COR-L47 (cell line): Measurements from ENCODE around the gene REG3A.

Source experiments
- DNase-seq: peaks from one replicate; lab custom pipeline; 2025; lab: John Stamatoyannopoulos, UW

The REG3A gene

GRCh38 chr2:79159653-79160052 is at the start of gene REG3A:
Gene REG3A, minus strand, starts transcription at chr2:79159753. Its CDS starts 348 bp downstream, at chr2:79159405.
- no peak for DNase-seq

- no peak for DNase-seq
Observed at GRCh38 chr2:79200762-79201161, 41.2 kb upstream of the REG3A start.

GRCh38 chr2:79191816-79192215 is 32.3 kb upstream of the REG3A start:
- DNase-seq: no peak

GRCh38 chr2:79191081-79191480 is 31.5 kb upstream of the REG3A start:
- no peak for DNase-seq

- no peak for DNase-seq
Observed at GRCh38 chr2:79189465-79189864, 29.9 kb upstream of the REG3A start.

- no peak for DNase-seq
Observed at GRCh38 chr2:79181617-79182016, 22.1 kb upstream of the REG3A start.

GRCh38 chr2:79180092-79180491 is 20.5 kb upstream of the REG3A start:
- DNase-seq: no peak

GRCh38 chr2:79179036-79179435 is 19.5 kb upstream of the REG3A start:
- no peak for DNase-seq

- no peak for DNase-seq
Observed at GRCh38 chr2:79178076-79178674, 18.6 kb upstream of the REG3A start.

GRCh38 chr2:79171348-79171958 is 11.9 kb upstream of the REG3A start:
- no peak for DNase-seq

- no peak for DNase-seq
Observed at GRCh38 chr2:79162801-79163200, 3.2 kb upstream of the REG3A start.

- DNase-seq: no peak
Observed at GRCh38 chr2:79162132-79162531, 2.6 kb upstream of the REG3A start.

GRCh38 chr2:79159030-79159429 is 523 bp downstream of the REG3A start:
- no peak for DNase-seq

- no peak for DNase-seq
Observed at GRCh38 chr2:79155826-79156476, 3.6 kb downstream of the REG3A start.

- DNase-seq: no peak
Observed at GRCh38 chr2:79139423-79139822, 20.1 kb downstream of the REG3A start.

- DNase-seq: no peak
Observed at GRCh38 chr2:79138385-79138784, 21.2 kb downstream of the REG3A start.

- no peak for DNase-seq
Observed at GRCh38 chr2:79131687-79132086, 27.9 kb downstream of the REG3A start.

- DNase-seq: no peak
Observed at GRCh38 chr2:79129804-79130203, 29.7 kb downstream of the REG3A start.

- no peak for DNase-seq
Observed at GRCh38 chr2:79129260-79129659, 30.3 kb downstream of the REG3A start.

- DNase-seq: no peak
Observed at GRCh38 chr2:79128406-79128805, 31.1 kb downstream of the REG3A start.

GRCh38 chr2:79125721-79125985 is 33.9 kb downstream of the REG3A start:
- DNase-seq: no peak

- no peak for DNase-seq
Observed at GRCh38 chr2:79124907-79125720, 34.4 kb downstream of the REG3A start.

GRCh38 chr2:79122676-79123075 is 36.9 kb downstream of the REG3A start:
- DNase-seq: no peak
